Measurements from ENCODE around the gene DYNLL1.

DYNLL1 gene

GRCh38 chr12:120546050-120546386 is 50.1 kb downstream of the DYNLL1 start:
- FAIRE-seq: no peak
- no peak for DNase-seq (ENCODE audit: insufficient read length, low spot score)
